C4-2B (cell line): ENCODE results near the gene NUDCD2.

Experiments used
- CTCF ChIP-seq: fragments of 450-650 bp; conservative IDR thresholded peaks from 2 replicates; pipeline ENCODE4 v1.5.1; 2017; ENCODE audit warnings: mild to moderate bottlenecking
- ZFX ChIP-seq: fragments of 450-650 bp; IDR thresholded peaks from 2 replicates; pipeline ENCODE4 v1.6.1; 2017

- TF ChIP-seq CTCF: no peak
- TF ChIP-seq ZFX: no peak
These were observed 765 bp upstream of the NUDCD2 start, which contains the start of gene HMMR for GRCh38 chr5:163460562-163461171.
